Activated effector memory CD4-positive, alpha-beta T cell treated with anti-CD3 and anti-CD28 coated beads, Interleukin-2, amount 50 U/mL, for 16 hours (primary cell): ENCODE data around the gene CERS5.

ENCODE experiments used
- DNase-seq: peaks from one replicate; pipeline ENCODE4 v3.0.0-alpha.2; 2020

The CERS5 gene

GRCh38 chr12:50121641-50122040, 45.5 kb downstream of the CERS5 start:
- DNase-seq, result no peak

- no peak for DNase-seq
Observed at GRCh38 chr12:50120953-50121352, 46.2 kb downstream of the CERS5 start.

GRCh38 chr12:50120521-50120920, 46.6 kb downstream of the CERS5 start:
- no peak for DNase-seq

GRCh38 chr12:50119387-50119786, 47.8 kb downstream of the CERS5 start:
- DNase-seq, result no peak

GRCh38 chr12:50117057-50117622, 50.0 kb downstream of the CERS5 start:
- DNase-seq, result no peak

- no peak for DNase-seq
Observed at GRCh38 chr12:50112456-50113218, 54.5 kb downstream of the CERS5 start.

- peak; percentile 100 for DNase-seq
Observed at GRCh38 chr12:50111693-50112455, 55.3 kb downstream of the CERS5 start, which contains the start of gene COX14. Gene COX14 (plus strand): TSS chr12:50112236. CDS start chr12:50120044, 7,808 bp downstream.

GRCh38 chr12:50111395-50111692, 55.8 kb downstream of the CERS5 start:
- DNase-seq, result no peak

GRCh38 chr12:50110762-50111351, 56.3 kb downstream of the CERS5 start:
- peak; percentile 64 for DNase-seq

GRCh38 chr12:50110127-50110761, 56.9 kb downstream of the CERS5 start:
- no peak for DNase-seq

GRCh38 chr12:50109319-50109718, 57.9 kb downstream of the CERS5 start:
- DNase-seq, result no peak

- no peak for DNase-seq
Observed at GRCh38 chr12:50107416-50108268, 59.5 kb downstream of the CERS5 start.

- DNase-seq, result no peak
Observed at GRCh38 chr12:50106907-50107306, 60.3 kb downstream of the CERS5 start.

- DNase-seq, result no peak
Observed at GRCh38 chr12:50105913-50106450, 61.2 kb downstream of the CERS5 start.

- DNase-seq, result no peak
Observed at GRCh38 chr12:50104417-50105366, 62.5 kb downstream of the CERS5 start.

- DNase-seq, result peak; percentile 74
Observed at GRCh38 chr12:50103767-50104321, 63.3 kb downstream of the CERS5 start, which contains the start of gene GPD1. Gene GPD1 (plus strand): TSS chr12:50104008. CDS start chr12:50104051, 43 bp downstream.

GRCh38 chr12:50103351-50103750, 63.8 kb downstream of the CERS5 start:
- no peak for DNase-seq

GRCh38 chr12:50102646-50103309, 64.4 kb downstream of the CERS5 start:
- no peak for DNase-seq

GRCh38 chr12:50102131-50102531, 65.0 kb downstream of the CERS5 start:
- no peak for DNase-seq

- no peak for DNase-seq
Observed at GRCh38 chr12:50101663-50102062, 65.5 kb downstream of the CERS5 start.
